GM12878 (cell line): ENCODE data around the gene NRN1L. TPM values are rescaled to one million over a fixed set of nuclear protein-coding genes. Genes with fewer than 3 reads are reported as not detected.
A peak's percentile ranks its signal among the peaks of the same experiment; 100 is the strongest.

ENCODE experiments used
- ATAC-seq: fragments of 200-7000 bp; cut with Tn5 transposase; 3 replicates; pipeline ENCODE4 v1.9.1; 2020; ENCODE audit warnings: mild to moderate bottlenecking, moderate library complexity
- BruUV-seq: library from RNA; stranded (reverse); fragments of 400-500 nt; replicated peaks from 2 replicates; lab custom pipeline; 2021; lab: Mats Ljungman, UMichigan
- CTCF ChIA-PET: fragments of 300-600 bp; sonication (Branson Sonifier 250); formaldehyde crosslinking; extraction: SDS; loops from one replicate; lab custom pipeline; 2021; ENCODE audit warnings: inconsistent platforms; lab: Yijun Ruan, JAX
- POLR2A ChIA-PET: fragments of 350-600 bp; formaldehyde crosslinking; extraction: SDS; loops from one replicate; lab custom pipeline; 2021; ENCODE audit warnings: inconsistent platforms; lab: Charles Lee
- RAD21 ChIA-PET: fragments of 300-600 bp; sonication (Branson Sonifier 250); formaldehyde crosslinking; loops from one replicate; lab custom pipeline; 2023; ENCODE audit warnings: antibody characterized with exemption; ENCODE audit not compliant: unreplicated experiment; lab: Charles Lee
- SMC1A ChIA-PET: fragments of 300-600 bp; sonication (Branson Sonifier 250); formaldehyde crosslinking; loops from one replicate; lab custom pipeline; 2023; ENCODE audit not compliant: unreplicated experiment, uncharacterized antibody; lab: Charles Lee
- DNase-seq: peaks from one replicate; pipeline ENCODE4 v3.0.0-alpha.2; 2011; ENCODE audit warnings: low read depth, low spot score
- FAIRE-seq: peaks from 3 replicates; lab custom pipeline; 2011; peaks lifted over from hg19 to GRCh38; lab: Jason Lieb, UNC
- H2AFZ ChIP-seq: 2 replicates; pipeline ENCODE4 v1.6.0; 2011; ENCODE audit warnings: low read depth, low read length, control low read depth; ENCODE audit not compliant: control insufficient read depth
- H3K27ac ChIP-seq: 2 replicates; pipeline ENCODE4 v1.5.1; 2011; ENCODE audit warnings: control low read depth; ENCODE audit not compliant: control insufficient read depth, insufficient read depth
- H3K27me3 ChIP-seq, 2 experiments: replicated peaks in 1 of 2; 2 replicates each; pipeline versions ENCODE4 v1.6.0 to v1.6.1; 2011; ENCODE audit warnings: low read length in 1 of 2; ENCODE audit not compliant: control insufficient read depth in 2 of 2, insufficient read depth in 2 of 2
- H3K36me3 ChIP-seq, 2 experiments: 2 replicates each; pipeline ENCODE4 v1.5.1; 2011; ENCODE audit warnings: low read length in 1 of 2; ENCODE audit not compliant: control insufficient read depth in 2 of 2, insufficient read depth in 2 of 2
- H3K4me1 ChIP-seq: 2 replicates; pipeline ENCODE4 v1.6.1; 2011; ENCODE audit warnings: mild to moderate bottlenecking, low read length, moderate library complexity, mixed read lengths; ENCODE audit not compliant: control insufficient read depth, insufficient read depth
- H3K4me2 ChIP-seq: 2 replicates; pipeline ENCODE4 v1.6.0; 2011; ENCODE audit warnings: control low read depth; ENCODE audit not compliant: control insufficient read depth, insufficient read depth
- H3K4me3 ChIP-seq: fragments of 200-600 bp; sonication (generic); 2 replicates; pipeline ENCODE4 v1.5.1; 2016
- H3K79me2 ChIP-seq: 2 replicates; pipeline ENCODE4 v1.6.0; 2011; ENCODE audit warnings: low read length; ENCODE audit not compliant: control insufficient read depth, insufficient read depth
- H3K9ac ChIP-seq: 2 replicates; pipeline ENCODE4 v1.8.0; 2011; ENCODE audit warnings: low read length, control low read depth, mixed read lengths; ENCODE audit not compliant: control insufficient read depth, insufficient read depth
- H3K9me3 ChIP-seq: replicated peaks from 3 replicates; pipeline ENCODE4 v1.5.1; 2011; ENCODE audit warnings: mild to moderate bottlenecking, low read length; ENCODE audit not compliant: control insufficient read depth, insufficient read depth
- H4K20me1 ChIP-seq: 2 replicates; pipeline ENCODE4 v1.6.0; 2011; ENCODE audit not compliant: control insufficient read depth, insufficient read depth
- EZH2 ChIP-seq: IDR thresholded peaks from 2 replicates; pipeline ENCODE4 v1.6.1; 2012; ENCODE audit warnings: low read depth, mild to moderate bottlenecking, control low read depth, inconsistent platforms, low read length, borderline replicate concordance; ENCODE audit not compliant: control insufficient read depth
- IKZF1 ChIP-seq: fragments of 450-650 bp; conservative IDR thresholded peaks from 2 replicates; pipeline ENCODE4 v1.6.1; 2017; ENCODE audit warnings: antibody characterized with exemption, mild to moderate bottlenecking
- IKZF2 ChIP-seq, 2 experiments: fragments of 450-650 bp; IDR thresholded peaks; 2 replicates each; pipeline ENCODE4 v1.6.1; 2017; ENCODE audit warnings: mild to moderate bottlenecking in 2 of 2, moderate library complexity in 2 of 2
- JUNB ChIP-seq: IDR thresholded peaks from 2 replicates; pipeline ENCODE4 v1.6.1; 2016; ENCODE audit warnings: antibody characterized with exemption, mild to moderate bottlenecking
- KAT2A ChIP-seq: conservative IDR thresholded peaks from 2 replicates; pipeline ENCODE4 v1.6.1; 2011; ENCODE audit warnings: low read depth, low read length; ENCODE audit not compliant: control insufficient read depth
- RAD51 ChIP-seq: fragments of 450-650 bp; IDR thresholded peaks from 2 replicates; pipeline ENCODE4 v1.6.1; 2016; ENCODE audit warnings: moderate library complexity, mild to moderate bottlenecking, inconsistent platforms
- RELB ChIP-seq: fragments of 450-650 bp; IDR thresholded peaks from 2 replicates; pipeline ENCODE4 v1.6.1; 2017; ENCODE audit warnings: low read depth, mild to moderate bottlenecking, moderate library complexity
- TCF12 ChIP-seq: IDR thresholded peaks from 2 replicates; pipeline ENCODE4 v1.6.1; 2011; ENCODE audit warnings: low read depth, mild to moderate bottlenecking, low read length
- ZNF24 ChIP-seq: fragments of 450-650 bp; IDR thresholded peaks from 2 replicates; pipeline ENCODE4 v1.6.1; 2017; ENCODE audit warnings: antibody characterized with exemption, mild to moderate bottlenecking
- WGBS: methylation state at CpG from one replicate; pipeline ENCODE4 v1.1.6; 2016; ENCODE audit warnings: low lambda C conversion rate; ENCODE audit not compliant: insufficient replicate concordance, insufficient coverage; ENCODE audit errors: missing lambda C conversion rate; 5-methylcytosine and 5-hydroxymethylcytosine counted together
- in situ Hi-C: fragments of 300-500 bp; cut with MboI; formaldehyde crosslinking; loops from 9 replicates; pipeline ENCODE4 v1.14.3; 2018; ENCODE audit warnings: mixed read lengths
- intact Hi-C: fragments of 100-400 bp; cut with micrococcal nuclease; formaldehyde crosslinking; loops from one replicate; pipeline ENCODE4 v1.14.2; 2022; ENCODE audit not compliant: unreplicated experiment
- polyA plus RNA-seq, 11 experiments: library from polyadenylated mRNA; depleted of rRNA in 4 of 11; unstranded in 6 of 11; stranded (reverse) in 5 of 11; fragments of >200 nt; fragmentation: Nextera tagmentation in 4 of 11; fragmentation: Illumina TruSeq in 1 of 11; extraction: Ambion mirVana in 4 of 11; extraction: Trizol in 1 of 11; gene quantifications; 1 replicate in 1 of 11; 2 replicates in 10 of 11; pipeline versions ENCODE4 v1.2.1 to v1.2.3, GENCODE V29; 2011 to 2016; ENCODE audit warnings: inconsistent platforms in 2 of 11, missing spikeins in 2 of 11, low read depth in 1 of 11
- total RNA-seq, 4 experiments: library from RNA; depleted of rRNA in 3 of 4; stranded (reverse); fragments of >200 nt in 3 of 4; fragmentation: Illumina TruSeq in 1 of 4; extraction: Trizol in 1 of 4; gene quantifications; 2 replicates each; pipeline versions ENCODE4 v1.2.1 to v1.2.3, GENCODE V29; 2013 to 2021
- TF ChIP-seq, protein P1 (sequence below): IDR thresholded peaks from 2 replicates; pipeline ENCODE4 v1.6.1; 2011; ENCODE audit warnings: low read depth, low read length, improper control_type of control experiment, borderline replicate concordance

NRN1L gene
- total and polyA plus RNA-seq, 10 of the 15 experiments (the other 5 are each of a cell fraction or from before 2014, with no cell fraction given) = 0.11 to 0.99 (median 0.28) TPM; not detected in 3

DNA sequence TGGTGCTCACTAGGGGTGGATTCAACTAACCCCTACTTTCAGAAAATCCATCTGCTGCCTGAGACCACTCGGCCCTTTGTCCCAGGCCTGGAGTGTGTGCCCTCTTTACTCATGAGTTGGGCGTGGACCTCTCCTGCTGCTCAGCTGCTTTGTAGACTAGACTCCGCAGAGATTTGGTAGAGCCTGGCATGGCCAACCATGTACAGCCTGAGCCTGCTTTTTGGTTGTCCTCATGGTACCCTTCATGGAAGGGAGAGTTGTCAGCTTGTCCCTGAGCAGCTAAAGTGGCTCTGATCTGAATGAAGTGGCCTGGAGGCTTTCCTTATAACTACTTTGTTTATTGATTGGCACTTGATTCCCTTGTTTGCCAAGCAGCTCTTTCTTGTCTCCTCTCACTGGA, 10.3 kb upstream of the NRN1L start:
- SMC1A ChIA-PET = interaction anchor here (1.0 to 1.2 kb wide), 3 partner anchors 19 to 58 kb away, joined by 3 read pairs; no protein-coding TSS in a partner anchor
- Histone ChIP-seq H3K4me2 (peak overlapping the region; percentile 94), H3K9me3 (no peaks in the 10 kb centered on the region), H3K4me3 (peak overlapping the region; percentile 92), H3K4me1 (peaks cover 10% of the 10 kb centered on the region), H3K27me3 (no peaks in the 10 kb centered on the region), H3K9ac (peak overlapping the region; percentile 96; the same call in 1 of the 2 replicates), H4K20me1 (peaks cover 4% of the 10 kb centered on the region), H3K27ac (no peak overlapping the region), H3K79me2 (peaks cover 28% of the 10 kb centered on the region), H2AFZ (no peak overlapping the region), H3K36me3 (peaks cover 17 to 31% of the 10 kb centered on the region in 2 experiments; a peak in 3 of 4 replicates)
- no peak for TF ChIP-seq RAD51
- TF ChIP-seq EZH2 = no peak
- no peak for TF ChIP-seq IKZF2 (IDR thresholded peaks at IDR 0.05)
- TF ChIP-seq KAT2A = no peak
- TF ChIP-seq RELB = no peak
- TF ChIP-seq IKZF1 = no peak
- TF ChIP-seq, protein P1, sequence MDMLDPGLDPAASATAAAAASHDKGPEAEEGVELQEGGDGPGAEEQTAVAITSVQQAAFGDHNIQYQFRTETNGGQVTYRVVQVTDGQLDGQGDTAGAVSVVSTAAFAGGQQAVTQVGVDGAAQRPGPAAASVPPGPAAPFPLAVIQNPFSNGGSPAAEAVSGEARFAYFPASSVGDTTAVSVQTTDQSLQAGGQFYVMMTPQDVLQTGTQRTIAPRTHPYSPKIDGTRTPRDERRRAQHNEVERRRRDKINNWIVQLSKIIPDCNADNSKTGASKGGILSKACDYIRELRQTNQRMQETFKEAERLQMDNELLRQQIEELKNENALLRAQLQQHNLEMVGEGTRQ = no peak
- TF ChIP-seq JUNB = no peak
- TF ChIP-seq ZNF24 = no peak
- TF ChIP-seq TCF12 = no peak
- CTCF ChIA-PET = interaction anchor here (1.3 to 4.1 kb wide), 2 partner anchors 11 to 68 kb away, joined by 3 to 39 read pairs; partner anchors contain the start of gene NRN1L
- intact Hi-C loops = no loop called here
- in situ Hi-C loops = no loop called here
- ATAC-seq (no peak), FAIRE-seq (no peak), DNase-seq (no peak)
- WGBS = 54% methylated on average over 3 of the region's 3 CpGs
- RAD21 ChIA-PET = interaction anchor here (1.6 kb wide), 1 partner anchor 19 kb away, joined by 3 read pairs; the partner anchor contains the start of gene PSKH1
- POLR2A ChIA-PET = interaction anchor here (0.6 to 1.7 kb wide), 3 partner anchors 29 to 89 kb away, joined by 4 to 5 read pairs (median 4); partner anchors contain the start of gene PSMB10
- no TSS peak for BruUV-seq
